Heart right ventricle (tissue), 16 donors: Measurements from ENCODE around the gene DCPS. TPM values are rescaled to one million over a fixed set of nuclear protein-coding genes. Genes with fewer than 3 reads are reported as not detected.

Source experiments
- ATAC-seq, 8 donors: fragments of 200-7000 bp; cut with Tn5 transposase; one replicate each; pipeline ENCODE4 v1.9.1; 2020; ENCODE audit warnings: mild to moderate bottlenecking in 8 of 8, moderate library complexity in 8 of 8, moderate number of reproducible peaks in 1 of 8
- DNase-seq, 2 donors: peaks; one replicate each; pipeline ENCODE4 v3.0.0-alpha.2; 2020
- H3K27ac ChIP-seq, 10 donors: fragments of 200-600 bp; sonication (generic) in 2 of 10; one replicate each; pipeline versions ENCODE4 v1.5.0 to v1.8.0; 2020 to 2022; ENCODE audit warnings: mild to moderate bottlenecking in 3 of 10
- H3K27me3 ChIP-seq, 7 donors: fragments of 200-600 bp; one replicate each; pipeline ENCODE4 v1.8.0; 2021 to 2022; ENCODE audit warnings: mild to moderate bottlenecking in 2 of 7
- H3K36me3 ChIP-seq, 9 donors: fragments of 200-600 bp; sonication (generic) in 1 of 9; one replicate each; pipeline versions ENCODE4 v1.5.0 to v1.8.0; 2020 to 2022; ENCODE audit warnings: mild to moderate bottlenecking in 2 of 9
- H3K4me1 ChIP-seq, 9 donors: fragments of 200-600 bp; sonication (generic) in 1 of 9; one replicate each; pipeline versions ENCODE4 v1.5.0 to v1.8.0; 2020 to 2022; ENCODE audit warnings: mild to moderate bottlenecking in 4 of 9
- H3K4me3 ChIP-seq, 10 donors: fragments of 200-600 bp; sonication (generic) in 2 of 10; one replicate each; pipeline versions ENCODE4 v1.5.0 to v1.8.0; 2020 to 2022; ENCODE audit warnings: mild to moderate bottlenecking in 7 of 10, moderate library complexity in 2 of 10
- H3K9me3 ChIP-seq, 11 donors: fragments of 200-600 bp in 10 of 11; sonication (generic) in 2 of 11; one replicate each; pipeline versions ENCODE4 v1.5.0 to v1.8.0; 2013 to 2022; ENCODE audit warnings: mild to moderate bottlenecking in 2 of 11, control low read depth in 1 of 11, moderate library complexity in 1 of 11
- CTCF ChIP-seq, 9 donors: fragments of 200-600 bp; sonication (generic) in 2 of 9; IDR thresholded peaks; one replicate each; pipeline versions ENCODE4 v1.5.0 to v1.8.0; 2021 to 2022; ENCODE audit warnings: antibody characterized with exemption in 9 of 9, mild to moderate bottlenecking in 5 of 9, moderate library complexity in 1 of 9
- WGBS, 2 donors: extraction: QIAGEN DNeasy Blood & Tissue Kit; methylation state at CpG; one replicate each; pipeline ENCODE4 v1.1.7; 2013; ENCODE audit warnings: inconsistent platforms in 1 of 2; 5-methylcytosine and 5-hydroxymethylcytosine counted together
- intact Hi-C, 10 donors: fragments of 100-400 bp; cut with DNase I; formaldehyde crosslinking; loops; one replicate each; pipeline versions ENCODE4 v1.11.1 to v1.14.2; 2022
- polyA plus RNA-seq, 2 donors: library from polyadenylated mRNA; stranded (reverse); fragments of 200-250 nt; gene quantifications; one replicate each; pipeline ENCODE4 v1.2.3, GENCODE V29; 2013
- total RNA-seq, 10 donors: library from RNA; stranded (reverse); fragmentation: NEBNext Ultra II Directional in 3 of 10; extraction: Animal tissue kit (Norgen Biotek cat#: 25700) in 3 of 10; gene quantifications; one replicate each; pipeline versions ENCODE4 v1.2.1 to v1.2.4, GENCODE V29; 2021 to 2023
- donor health status: Arrhythmogenic right ventricular cardiomyopathy.
- donor health status: ischemic (EF 13 %, LVEDD 7.1; RV severe dilation, severe dysfunction).
- donor health status: healthy with polysubstance abuse.
- donor health status: DM: no; HTN: yes; CAD: no.
- donor health status: DM: no; HTN: no; CAD: no.
- donor health status: ischemic (EF 25% LVEDD 6.9; RV normal size, moderate dysfunction).
- donor health status: ischemic (EF 25% LVEDD 5.7; RV mildly dilated, moderate dysfunction).
- donor health status: healthy.
- donor health status: DM: yes; HTN: yes; CAD: no.
- donor health status: Ischemic cardiomyopathy.
- donor health status: ischemic (EF 35%, LVEDD 5.7; RV mildly dilated, moderate dysfunction).
- donor health status: nonischemic (EF 11% LVEDD 7.7; RV severe dilation, severe dysfunction).
- donor health status: DM: yes; HTN: yes; CAD: no.
- donor health status: PGD.
- donor health status: ischemic (EF 29% LVEDD 5.4; RV normal size, mild dysfunction).
- donor health status: nonischemic (EF 23%, LVEDD 6.1; RV moderate dilation, normal function).

DCPS gene
- total and polyA plus RNA-seq, 12 donors = 6.5 to 17.3 (median 10.6) TPM

GRCh38 chr11:126311401-126312291, 7.8 kb downstream of the DCPS start:
- H3K4me3 ChIP-seq = no peak overlapping the region
- H3K27ac ChIP-seq = peak overlapping the region in 1 of 10 donors; percentile 71
- TF ChIP-seq CTCF (IDR thresholded peaks at IDR 0.05) = no peak
- no peaks in the 10 kb centered on the region for H3K27me3 ChIP-seq
- intact Hi-C loops = loop anchor here in 9 of 10 donors (2.0 to 10.0 kb wide), 14 partner anchors 43 to 677 kb away; partner anchors contain the start of gene ST3GAL4 (in 3 of the 9)
- DNase-seq (no peak), ATAC-seq (peak in 2 of 8 donors; percentile 20 to 33)
- no peaks in the 10 kb centered on the region for H3K9me3 ChIP-seq
- 91 to 94% methylated on average over 14 of the region's 14 CpGs for WGBS, 2 donors
- H3K4me1 ChIP-seq = peaks cover 0 to 45% (median 9%) of the 10 kb centered on the region in 9 donors
- H3K36me3 ChIP-seq = peaks cover 0 to 54% (median 0%) of the 10 kb centered on the region in 9 donors

- ATAC-seq (no peak), DNase-seq (no peak)
- peaks cover 5 to 55% (median 20%) of the 10 kb centered on the region in 9 donors for H3K4me1 ChIP-seq
- intact Hi-C loops = loop anchor here in 7 of 10 donors (2.0 to 10.0 kb wide), 10 partner anchors 44 to 674 kb away; partner anchors contain the start of gene ST3GAL4 (in 2 of the 7)
- no peak for TF ChIP-seq CTCF (IDR thresholded peaks at IDR 0.05)
- peaks cover 0 to 49% (median 0%) of the 10 kb centered on the region in 9 donors for H3K36me3 ChIP-seq
- H3K9me3 ChIP-seq = no peaks in the 10 kb centered on the region
- no peak overlapping the region for H3K4me3 ChIP-seq
- H3K27ac ChIP-seq = peak overlapping the region in 1 of 10 donors; percentile 71
- H3K27me3 ChIP-seq = no peaks in the 10 kb centered on the region
- 76% methylated on average over 8 of the region's 8 CpGs for WGBS, 2 donors
Observed at GRCh38 chr11:126312961-126313360, 9.1 kb downstream of the DCPS start.

- intact Hi-C loops = loop anchor here in 7 of 10 donors (2.0 to 10.0 kb wide), 11 partner anchors 43 to 673 kb away; partner anchors contain the start of gene ST3GAL4 (in 2 of the 7)
- H3K4me1 ChIP-seq = peaks cover 11 to 64% (median 28%) of the 10 kb centered on the region in 9 donors
- no peaks in the 10 kb centered on the region for H3K27me3 ChIP-seq
- TF ChIP-seq CTCF (IDR thresholded peaks at IDR 0.05) = no peak
- WGBS, 2 donors = 91 to 93% methylated on average over 5 of the region's 5 CpGs
- H3K4me3 ChIP-seq = no peak overlapping the region
- no peaks in the 10 kb centered on the region for H3K9me3 ChIP-seq
- DNase-seq (no peak), ATAC-seq (no peak)
- no peak overlapping the region for H3K27ac ChIP-seq
- H3K36me3 ChIP-seq = peaks cover 0 to 49% (median 0%) of the 10 kb centered on the region in 9 donors
Observed at GRCh38 chr11:126313826-126314225, 10.0 kb downstream of the DCPS start.

GRCh38 chr11:126317432-126317755, 13.5 kb downstream of the DCPS start:
- no peaks in the 10 kb centered on the region for H3K27me3 ChIP-seq
- peaks cover 15 to 54% (median 33%) of the 10 kb centered on the region in 9 donors for H3K4me1 ChIP-seq
- 63 to 73% methylated on average over 1 of the region's 1 CpG for WGBS, 2 donors
- peak in 4 of 8 donors; percentile 1 to 7 (median 4) for ATAC-seq
- no peaks in the 10 kb centered on the region for H3K9me3 ChIP-seq
- H3K36me3 ChIP-seq = peaks cover 0 to 36% (median 0%) of the 10 kb centered on the region in 9 donors
- H3K27ac ChIP-seq = peak overlapping the region; percentile 63 to 88 (median 78)
- intact Hi-C loops = loop anchor here in 7 of 10 donors (5.0 to 10.0 kb wide), 6 partner anchors 35 to 667 kb away; partner anchors contain the start of gene ST3GAL4 (in 1 of the 7)
- DNase-seq = no peak
- TF ChIP-seq CTCF (IDR thresholded peaks at IDR 0.05) = no peak
- peak overlapping the region in 4 of 10 donors; percentile 9 to 23 (median 18) for H3K4me3 ChIP-seq
